ENCODE results near the gene TM2D3.
A peak's percentile ranks its signal among the peaks of the same experiment; 100 is the strongest.

Gene TM2D3, protein sequence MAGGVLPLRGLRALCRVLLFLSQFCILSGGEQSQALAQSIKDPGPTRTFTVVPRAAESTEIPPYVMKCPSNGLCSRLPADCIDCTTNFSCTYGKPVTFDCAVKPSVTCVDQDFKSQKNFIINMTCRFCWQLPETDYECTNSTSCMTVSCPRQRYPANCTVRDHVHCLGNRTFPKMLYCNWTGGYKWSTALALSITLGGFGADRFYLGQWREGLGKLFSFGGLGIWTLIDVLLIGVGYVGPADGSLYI

DNA sequence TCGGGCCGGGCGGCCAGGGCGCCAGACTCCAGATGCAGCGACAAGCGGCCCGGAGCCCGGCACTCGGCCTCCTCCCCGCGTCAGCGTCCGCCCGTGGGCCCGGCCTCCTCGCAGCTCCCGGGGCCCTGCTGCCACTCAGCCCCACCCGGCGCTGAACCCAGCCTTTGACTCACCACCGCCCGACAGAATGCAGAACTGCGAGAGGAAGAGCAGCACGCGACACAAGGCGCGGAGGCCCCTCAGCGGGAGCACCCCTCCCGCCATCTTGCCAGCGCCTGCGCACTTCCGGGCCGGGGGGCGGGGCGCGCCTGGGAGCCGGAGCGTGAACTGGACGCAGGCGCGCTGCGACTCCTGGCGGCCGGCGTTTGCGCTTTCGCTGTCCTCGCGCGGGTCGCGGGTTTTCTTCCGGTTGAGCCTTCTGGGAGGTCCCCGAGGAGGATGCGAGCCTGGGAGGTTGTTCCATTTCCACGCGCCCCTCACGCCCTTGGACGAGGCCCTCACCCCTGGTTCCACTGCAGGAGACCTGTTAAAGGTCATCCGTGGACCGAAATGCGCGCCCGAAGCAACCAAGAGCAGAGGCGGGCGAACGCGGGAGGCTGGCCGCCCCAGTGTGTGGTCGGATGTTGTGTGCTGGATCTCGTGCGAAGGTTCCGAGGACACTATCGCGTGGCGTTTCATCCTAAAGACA lies at the start of gene TM2D3:
TM2D3 (minus strand) TSS at position 284 of the 688 bp plus-strand sequence; CDS start at position 264, 20 bp downstream.
- peak; percentile 98 for DNase-seq

- DNase-seq, result no peak
Measured at GRCh38 chr15:101698314-101698713, 46.1 kb upstream of the TM2D3 start.

- DNase-seq, result no peak
Measured at GRCh38 chr15:101697488-101697887, 45.3 kb upstream of the TM2D3 start.

- no peak for DNase-seq
Measured at GRCh38 chr15:101696829-101697228, 44.6 kb upstream of the TM2D3 start.

DNA sequence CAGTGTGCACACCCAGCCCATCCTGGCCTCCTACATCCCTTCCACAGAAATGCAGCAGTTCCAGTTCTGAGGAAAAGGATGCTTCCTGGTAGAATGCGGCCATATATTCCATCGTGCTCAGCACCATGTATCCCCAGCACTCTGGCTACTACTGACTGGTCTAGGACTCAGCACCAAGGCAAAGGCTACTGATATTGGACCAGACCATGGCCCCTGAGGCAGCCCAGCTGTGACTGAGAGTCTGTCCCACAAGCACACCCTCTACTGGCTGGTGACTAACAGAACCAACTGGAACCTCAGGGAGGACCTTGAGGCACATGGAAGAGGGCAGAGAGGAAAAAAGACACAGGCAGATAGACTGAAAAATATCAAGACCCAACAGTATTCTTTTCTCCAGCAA lies 42.1 kb upstream of the TM2D3 start:
- DNase-seq, result no peak

DNA sequence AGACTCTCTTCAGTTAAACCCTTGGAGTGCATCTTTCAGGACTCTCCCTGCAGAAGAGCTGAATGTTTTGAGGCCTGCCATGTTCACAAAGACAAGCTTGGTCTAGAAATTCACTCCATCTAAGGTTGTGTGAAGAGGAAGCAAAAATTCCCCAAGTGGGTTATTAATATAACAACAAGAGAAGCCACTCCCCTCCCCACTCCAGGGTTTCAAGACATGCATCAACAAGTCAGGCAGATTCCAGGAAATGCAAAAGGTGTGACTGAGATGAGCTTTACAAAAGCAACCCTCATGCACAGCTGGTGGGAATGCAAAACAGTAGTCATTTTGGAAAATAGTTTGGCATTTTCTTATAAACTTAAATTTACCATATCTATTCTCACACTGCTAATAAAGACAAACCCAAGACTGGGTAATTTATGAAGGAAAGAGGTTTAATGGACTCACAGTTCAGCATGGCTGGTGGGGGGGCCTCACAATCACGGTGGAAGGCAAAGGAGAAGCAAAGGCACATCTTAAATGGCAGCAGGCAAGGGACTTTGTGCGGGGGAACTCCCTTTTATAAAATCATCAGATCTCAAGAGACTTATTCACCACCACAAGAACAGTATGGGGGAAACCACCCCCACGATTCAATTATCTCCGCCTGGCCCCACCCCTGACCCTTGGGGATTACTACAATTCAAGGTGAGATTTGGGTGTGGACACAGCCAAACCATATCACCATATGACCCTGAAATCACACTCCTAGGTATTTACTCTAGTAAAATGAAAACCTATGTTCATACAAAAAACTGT lies 40.8 kb upstream of the TM2D3 start:
- DNase-seq, result no peak

DNA sequence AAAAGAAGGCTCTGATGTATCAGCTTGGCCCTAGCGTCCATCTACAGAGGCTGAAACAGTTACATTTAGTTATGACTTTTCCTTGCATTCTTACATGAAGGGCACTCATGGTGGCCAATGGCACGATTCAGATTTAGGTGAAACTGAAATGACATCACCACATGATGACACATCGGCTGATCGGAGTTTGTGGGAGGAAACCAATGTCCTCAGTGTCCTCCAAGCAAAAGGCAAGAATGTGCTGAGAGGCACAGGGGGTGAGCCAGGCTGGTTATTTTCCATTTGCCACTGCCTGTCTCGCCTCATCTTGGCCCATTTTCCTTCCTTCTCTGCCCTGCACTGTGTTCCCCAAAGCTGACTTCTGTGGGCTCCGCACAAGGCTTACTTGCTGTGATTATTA lies 37.7 kb upstream of the TM2D3 start:
- DNase-seq, result no peak

GRCh38 chr15:101686718-101687117 lies 34.5 kb upstream of the TM2D3 start:
- no peak for DNase-seq

- DNase-seq, result no peak
Measured at GRCh38 chr15:101684877-101685276, 32.7 kb upstream of the TM2D3 start.

GRCh38 chr15:101684384-101684783 lies 32.2 kb upstream of the TM2D3 start:
- DNase-seq, result no peak

DNA sequence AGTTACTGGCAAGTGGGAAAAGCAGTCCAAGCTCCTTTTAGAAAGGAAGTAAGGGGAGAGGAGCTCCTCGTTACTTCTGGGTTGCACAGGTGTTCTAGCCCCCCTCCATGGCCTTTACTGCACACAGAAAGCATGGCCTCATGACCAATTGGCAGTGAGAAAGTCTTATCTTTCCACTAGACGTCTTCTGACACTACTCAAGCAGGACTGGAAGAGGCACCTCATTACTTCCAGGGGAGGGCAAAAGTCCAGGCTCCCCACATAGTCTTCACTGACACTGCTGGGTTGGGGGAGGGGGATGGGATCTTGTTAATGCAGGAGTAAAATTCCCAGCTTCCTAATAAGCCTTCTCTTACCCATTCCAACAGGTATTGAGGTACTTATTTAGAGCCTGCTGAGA lies 27.6 kb upstream of the TM2D3 start:
- no peak for DNase-seq

GRCh38 chr15:101676921-101677329 lies 24.7 kb upstream of the TM2D3 start:
- DNase-seq, result no peak

- DNase-seq, result no peak
Measured at GRCh38 chr15:101675796-101676582, 23.8 kb upstream of the TM2D3 start.

- no peak for DNase-seq
Measured at GRCh38 chr15:101675015-101675414, 22.8 kb upstream of the TM2D3 start.

- DNase-seq, result no peak
Measured at GRCh38 chr15:101672298-101672697, 20.1 kb upstream of the TM2D3 start.

DNA sequence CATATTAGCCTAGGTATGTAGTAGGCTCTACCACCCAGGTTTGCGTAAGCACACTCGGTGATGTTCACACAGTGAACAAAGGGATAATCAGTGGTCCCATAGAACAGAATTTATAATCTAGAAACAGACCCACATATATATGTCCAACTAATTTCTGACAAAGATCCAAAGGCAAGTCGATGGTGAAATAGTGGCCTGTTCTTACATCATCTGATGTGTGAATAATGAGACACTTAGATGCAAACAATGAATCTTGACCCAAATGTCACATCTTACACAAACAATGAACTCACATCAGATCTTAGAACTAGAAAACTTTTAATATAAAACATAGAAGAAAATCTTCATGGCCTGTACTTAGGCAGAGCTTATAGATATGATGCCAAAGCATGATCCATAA lies 17.6 kb upstream of the TM2D3 start:
- DNase-seq, result no peak

GRCh38 chr15:101667881-101668280 lies 15.7 kb upstream of the TM2D3 start:
- DNase-seq, result no peak

DNA sequence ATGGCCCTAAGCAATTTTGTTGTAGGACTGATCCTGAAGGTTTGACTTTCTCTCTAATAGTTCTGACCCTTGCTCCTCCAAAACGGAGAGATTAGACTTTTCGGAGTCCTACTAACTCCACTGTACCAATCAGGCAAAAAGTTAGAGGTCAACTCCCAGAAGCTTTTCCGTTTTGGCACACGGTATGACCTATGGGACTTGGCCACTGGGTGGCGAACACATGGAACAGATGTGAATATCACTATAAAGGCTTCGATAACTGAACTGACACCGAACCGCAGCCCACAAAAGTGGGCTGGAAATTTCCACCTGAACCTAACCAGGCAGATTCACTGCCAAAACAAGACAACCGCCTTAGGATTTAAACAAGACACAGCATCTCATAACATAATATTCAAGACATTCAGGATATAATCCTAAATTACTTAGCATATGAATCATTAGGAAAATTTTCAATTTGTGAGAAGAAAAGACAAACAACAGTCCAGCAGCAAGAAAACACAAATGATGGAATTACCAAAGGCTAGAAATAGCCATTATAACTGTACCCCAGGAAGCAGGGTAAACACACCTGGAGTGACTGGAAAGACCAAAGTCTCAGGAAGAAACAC lies 12.2 kb upstream of the TM2D3 start:
- DNase-seq, result no peak

DNA sequence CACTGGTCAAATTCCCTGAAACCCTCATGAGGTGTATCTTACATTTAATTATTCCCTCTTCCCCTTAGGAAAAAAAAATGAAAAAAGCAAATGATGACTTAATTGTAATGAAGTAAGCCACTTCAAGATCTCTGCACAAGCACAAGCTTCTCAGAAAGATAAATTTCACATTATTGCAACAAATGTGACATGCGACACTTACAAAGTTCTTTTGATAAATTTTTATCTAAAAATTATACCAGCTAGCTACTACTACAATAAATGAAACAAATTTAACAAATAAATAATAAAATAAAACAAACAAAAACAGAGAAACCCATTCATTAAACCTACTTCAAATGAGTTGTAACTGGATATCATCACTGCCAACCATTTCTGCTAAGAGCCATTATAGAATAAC lies 10.0 kb upstream of the TM2D3 start:
- no peak for DNase-seq

- DNase-seq, result no peak
Measured at GRCh38 chr15:101660005-101660404, 7.8 kb upstream of the TM2D3 start.

DNA sequence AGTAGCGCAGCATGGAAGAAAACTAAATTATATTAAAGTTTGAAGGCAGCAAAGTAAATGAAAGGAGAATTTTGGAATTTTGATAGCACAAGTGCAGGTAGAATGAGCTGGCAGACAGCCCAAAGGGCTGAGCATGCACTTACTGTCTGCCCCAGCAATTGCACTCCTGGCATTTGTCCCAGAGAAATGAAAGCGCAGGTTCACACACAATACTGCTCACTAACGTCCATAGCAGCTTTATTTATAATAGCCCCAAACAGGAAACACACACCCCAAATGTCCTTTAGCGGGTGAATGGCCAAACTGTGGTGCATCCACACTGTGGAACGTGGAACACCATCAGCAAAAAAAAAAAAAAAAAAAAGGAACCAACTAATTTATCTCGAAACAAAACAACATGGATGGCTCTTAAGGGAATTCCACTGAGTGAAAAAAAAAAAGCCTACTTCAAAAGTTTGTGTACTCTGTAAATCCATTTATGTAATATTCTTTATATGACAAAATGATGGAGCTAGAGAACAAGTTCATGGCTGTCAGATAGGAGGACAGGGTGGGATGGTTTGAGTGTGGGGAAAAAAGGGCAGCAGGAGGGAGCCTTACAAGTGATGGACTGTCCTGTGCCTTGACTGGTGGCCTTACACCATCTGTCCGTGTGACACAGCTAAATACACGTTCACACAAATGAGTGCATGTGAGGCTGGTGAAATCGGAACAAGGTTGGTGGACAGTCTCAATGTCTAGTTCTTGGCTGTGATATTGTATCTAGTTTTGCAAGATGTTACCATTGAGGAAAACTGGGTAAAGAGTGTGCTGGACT lies 6.0 kb upstream of the TM2D3 start:
- DNase-seq, result no peak

GRCh38 chr15:101657171-101657570 lies 5.0 kb upstream of the TM2D3 start:
- no peak for DNase-seq

Measured in activated effector memory CD4-positive, alpha-beta T cell treated with anti-CD3 and anti-CD28 coated beads, Interleukin-2, amount 50 U/mL, for 16 hours (primary cell).